Activated CD8-positive, alpha-beta T cell treated with anti-CD3 and anti-CD28 coated beads, Interleukin-2, amount 10 ng/mL, durations not matched to agents 7 days and 5 days (primary cell): ENCODE data around the gene MINPP1. TPM values are rescaled to one million over a fixed set of nuclear protein-coding genes. Genes with fewer than 3 reads are reported as not detected.

Experiments used
- ATAC-seq: fragments of 150-1000 bp; cut with Tn5 transposase; one replicate; pipeline ENCODE4 v1.10.0; 2021; ENCODE audit warnings: moderate library complexity
- CTCF ChIA-PET: fragments of 350-600 bp; sonication (Branson Sonifier 250); formaldehyde crosslinking; loops from one replicate; lab custom pipeline; 2021; ENCODE audit warnings: antibody characterized with exemption; lab: Charles Lee
- POLR2A ChIA-PET: fragments of 350-600 bp; sonication (Branson Sonifier 250); formaldehyde crosslinking; loops from one replicate; lab custom pipeline; 2021; ENCODE audit warnings: antibody characterized with exemption; lab: Charles Lee
- DNase-seq: peaks from one replicate; pipeline ENCODE4 v3.0.0-alpha.2; 2020
- H3K27ac Mint-ChIP-seq: one replicate; pipeline ENCODE4 v1.8.0; 2021; ENCODE audit warnings: mild to moderate bottlenecking, mixed read lengths
- H3K27me3 Mint-ChIP-seq: one replicate; pipeline ENCODE4 v1.8.0; 2021; ENCODE audit warnings: low read depth, mixed read lengths
- H3K36me3 Mint-ChIP-seq: one replicate; pipeline ENCODE4 v1.8.0; 2021; ENCODE audit warnings: low read depth, mixed read lengths
- H3K4me1 Mint-ChIP-seq: one replicate; pipeline ENCODE4 v1.8.0; 2021; ENCODE audit warnings: low read depth, mixed read lengths
- H3K4me3 Mint-ChIP-seq: one replicate; pipeline ENCODE4 v1.8.0; 2021; ENCODE audit warnings: mild to moderate bottlenecking, mixed read lengths
- H3K9me3 Mint-ChIP-seq: one replicate; pipeline ENCODE4 v1.8.0; 2022; ENCODE audit warnings: mixed read lengths; ENCODE audit not compliant: insufficient read depth
- total RNA-seq, 2 experiments: library from RNA; stranded (reverse); gene quantifications; one replicate each; pipeline ENCODE4 v1.2.3, GENCODE V29; 2021

The MINPP1 gene
- total RNA-seq, 2 experiments from 2014 or later: 8.0 TPM

DNA sequence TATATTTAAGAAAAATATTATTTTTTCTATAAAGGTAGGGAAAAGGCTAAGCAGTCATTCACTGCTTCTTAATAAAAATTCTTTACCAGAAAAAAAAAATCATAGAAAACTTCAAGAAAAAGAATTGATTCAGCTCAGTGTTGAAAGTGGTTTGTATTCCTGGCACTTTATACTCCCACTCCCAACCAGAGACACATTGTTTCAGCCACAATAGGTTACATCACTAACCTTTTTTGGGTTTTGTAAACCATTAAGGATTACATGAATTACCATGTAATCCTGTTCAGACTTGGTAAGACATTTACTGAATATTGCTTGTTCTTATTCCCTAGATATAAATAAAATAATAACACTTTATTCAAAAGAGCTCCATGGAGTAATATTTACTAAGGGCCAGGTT, 46.6 kb downstream of the MINPP1 start:
- ChIA-PET POLR2A (no interaction called here), CTCF (no interaction called here)
- Mint-ChIP-seq H3K4me3 (no peak overlapping the region), H3K27me3 (no peaks in the 10 kb centered on the region), H3K4me1 (peaks cover 7% of the 10 kb centered on the region), H3K9me3 (no peaks in the 10 kb centered on the region), H3K36me3 (peaks cover 18% of the 10 kb centered on the region), H3K27ac (no peak overlapping the region)
- ATAC-seq (no peak), DNase-seq (no peak)

DNA sequence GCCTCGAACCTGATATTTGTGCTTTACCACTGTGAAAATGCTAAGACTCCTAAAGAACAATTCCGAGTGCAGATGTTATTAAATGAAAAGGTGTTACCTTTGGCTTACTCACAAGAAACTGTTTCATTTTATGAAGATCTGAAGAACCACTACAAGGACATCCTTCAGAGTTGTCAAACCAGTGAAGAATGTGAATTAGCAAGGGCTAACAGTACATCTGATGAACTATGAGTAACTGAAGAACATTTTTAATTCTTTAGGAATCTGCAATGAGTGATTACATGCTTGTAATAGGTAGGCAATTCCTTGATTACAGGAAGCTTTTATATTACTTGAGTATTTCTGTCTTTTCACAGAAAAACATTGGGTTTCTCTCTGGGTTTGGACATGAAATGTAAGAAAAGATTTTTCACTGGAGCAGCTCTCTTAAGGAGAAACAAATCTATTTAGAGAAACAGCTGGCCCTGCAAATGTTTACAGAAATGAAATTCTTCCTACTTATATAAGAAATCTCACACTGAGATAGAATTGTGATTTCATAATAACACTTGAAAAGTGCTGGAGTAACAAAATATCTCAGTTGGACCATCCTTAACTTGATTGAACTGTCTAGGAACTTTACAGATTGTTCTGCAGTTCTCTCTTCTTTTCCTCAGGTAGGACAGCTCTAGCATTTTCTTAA, 47.7 kb downstream of the MINPP1 start:
- Mint-ChIP-seq H3K27me3 (no peaks in the 10 kb centered on the region), H3K27ac (no peak overlapping the region), H3K9me3 (no peaks in the 10 kb centered on the region), H3K36me3 (peaks cover 15% of the 10 kb centered on the region), H3K4me1 (peaks cover 4% of the 10 kb centered on the region), H3K4me3 (no peak overlapping the region)
- DNase-seq (no peak), ATAC-seq (no peak)
- ChIA-PET CTCF (no interaction called here), POLR2A (no interaction called here)

DNA sequence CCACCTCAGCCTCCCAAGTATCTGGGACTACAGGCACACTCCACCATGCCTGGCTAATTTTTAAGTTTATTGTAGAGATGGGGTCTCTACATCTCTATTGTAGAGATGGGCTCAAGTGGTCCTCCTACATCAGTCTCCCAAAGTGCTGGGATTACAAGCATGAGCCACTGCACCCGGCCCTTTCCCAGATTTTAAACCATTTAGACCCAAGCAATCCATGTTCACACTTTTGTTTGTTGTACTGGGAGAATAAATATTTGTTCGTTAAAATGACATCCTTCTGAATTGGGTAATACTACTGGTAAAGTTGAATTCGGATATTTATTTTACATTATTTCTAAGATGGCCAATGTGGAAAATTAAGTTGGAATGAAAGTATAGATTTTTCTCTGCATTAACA, 52.7 kb downstream of the MINPP1 start:
- POLR2A ChIA-PET: no interaction called here
- H3K9me3 Mint-ChIP-seq: no peaks in the 10 kb centered on the region

DNA sequence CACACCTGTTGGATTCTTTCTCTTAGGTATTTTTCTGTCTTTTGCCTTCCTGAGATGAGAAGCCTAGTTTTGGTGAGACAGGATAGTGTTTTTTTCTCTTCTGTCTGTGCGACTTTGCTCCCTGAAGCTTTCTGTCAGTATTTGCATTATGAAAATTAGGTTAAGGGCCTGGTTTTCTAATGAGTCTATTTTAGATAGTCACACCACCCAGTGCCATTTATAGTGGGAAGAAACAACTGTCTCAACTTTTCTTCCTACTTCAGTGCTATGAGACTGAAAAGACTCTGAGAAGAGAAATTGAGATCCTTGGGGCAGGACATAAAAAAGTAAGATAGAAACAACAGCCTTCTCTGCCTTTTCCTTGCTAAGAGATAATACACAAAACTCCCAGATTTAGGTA, 53.6 kb downstream of the MINPP1 start:
- ATAC-seq (no peak), DNase-seq (no peak)
- no peak overlapping the region for H3K4me3 Mint-ChIP-seq
- no peaks in the 10 kb centered on the region for H3K4me1 Mint-ChIP-seq
- ChIA-PET CTCF (no interaction called here), POLR2A (no interaction called here)
- peaks cover 6% of the 10 kb centered on the region for H3K36me3 Mint-ChIP-seq
- peaks cover 1% of the 10 kb centered on the region for H3K9me3 Mint-ChIP-seq
- H3K27me3 Mint-ChIP-seq: peaks cover 5% of the 10 kb centered on the region
- no peak overlapping the region for H3K27ac Mint-ChIP-seq

More for the DNA sequence above, 52.7 kb downstream of the MINPP1 start:
- no peak overlapping the region for H3K27ac Mint-ChIP-seq
- H3K27me3 Mint-ChIP-seq: peaks cover under 1% of the 10 kb centered on the region
- CTCF ChIA-PET: no interaction called here
- H3K4me1 Mint-ChIP-seq: no peaks in the 10 kb centered on the region
- H3K4me3 Mint-ChIP-seq: no peak overlapping the region
- ATAC-seq (no peak), DNase-seq (no peak)
- H3K36me3 Mint-ChIP-seq: peaks cover 13% of the 10 kb centered on the region

DNA sequence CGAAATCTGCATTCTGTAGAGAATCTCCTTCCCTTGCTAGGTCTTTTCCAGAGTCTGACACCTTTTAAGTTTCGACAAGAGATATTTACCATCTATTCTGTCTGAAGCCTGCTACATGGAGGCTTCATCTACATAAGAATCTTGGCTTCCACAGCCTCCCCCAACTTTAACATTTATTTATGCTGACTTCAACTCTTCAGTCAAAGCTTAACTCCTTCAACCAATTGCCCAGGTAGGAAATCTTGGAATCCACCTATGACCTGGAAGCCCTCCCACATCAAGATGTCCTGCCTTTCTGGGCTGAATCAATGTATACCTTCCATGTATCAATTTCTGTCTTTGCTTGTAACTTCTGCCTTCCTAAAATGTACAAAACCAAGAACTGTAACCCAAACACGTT, 54.7 kb downstream of the MINPP1 start:
- Mint-ChIP-seq H3K27me3 (peaks cover 5% of the 10 kb centered on the region), H3K27ac (no peak overlapping the region), H3K4me3 (no peak overlapping the region), H3K9me3 (peaks cover 4% of the 10 kb centered on the region), H3K36me3 (peaks cover 3% of the 10 kb centered on the region), H3K4me1 (no peaks in the 10 kb centered on the region)
- DNase-seq (no peak), ATAC-seq (no peak)
- CTCF ChIA-PET: no interaction called here
- POLR2A ChIA-PET: no interaction called here

DNA sequence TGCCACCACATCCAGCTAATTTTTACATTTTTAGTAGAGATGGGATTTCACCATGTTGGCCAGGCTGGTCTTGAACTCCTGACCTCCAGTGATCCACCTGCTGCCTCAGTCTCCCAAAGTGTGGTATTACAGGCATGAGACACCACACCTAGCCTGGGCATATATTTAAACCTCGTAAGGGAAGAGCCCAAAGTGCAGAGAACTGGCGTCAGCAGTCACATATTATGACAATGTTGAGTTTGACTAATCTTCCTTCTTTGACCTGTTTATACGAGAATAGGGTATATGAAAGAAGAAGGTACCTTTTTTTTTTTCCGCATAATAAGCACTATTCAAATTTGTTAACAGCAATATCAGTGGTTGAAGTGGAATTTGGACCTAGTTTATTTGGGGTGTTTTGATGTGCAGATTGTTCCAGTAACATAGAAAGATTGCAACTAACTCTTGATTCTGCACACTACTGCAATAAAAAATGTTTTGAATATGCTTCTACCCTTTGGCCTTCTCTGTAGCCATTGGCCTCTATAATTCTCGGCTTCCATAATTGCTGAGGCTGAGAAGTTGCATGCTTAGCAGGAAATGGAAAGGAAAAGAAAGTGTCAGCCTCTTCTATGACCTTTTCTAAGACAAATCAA, 55.9 kb downstream of the MINPP1 start:
- DNase-seq: no peak
- H3K4me3 Mint-ChIP-seq: no peak overlapping the region
- H3K27ac Mint-ChIP-seq: no peak overlapping the region
- H3K36me3 Mint-ChIP-seq: no peaks in the 10 kb centered on the region
- CTCF ChIA-PET: no interaction called here
- POLR2A ChIA-PET: no interaction called here
- no peaks in the 10 kb centered on the region for H3K4me1 Mint-ChIP-seq
- ATAC-seq: no peak
- H3K27me3 Mint-ChIP-seq: peaks cover 7% of the 10 kb centered on the region
- H3K9me3 Mint-ChIP-seq: peaks cover 15% of the 10 kb centered on the region

GRCh38 chr10:87562750-87563149, 58.1 kb downstream of the MINPP1 start:
- peaks cover 17% of the 10 kb centered on the region for H3K9me3 Mint-ChIP-seq
- H3K27me3 Mint-ChIP-seq: peaks cover 13% of the 10 kb centered on the region
- ATAC-seq: no peak
- no peaks in the 10 kb centered on the region for H3K36me3 Mint-ChIP-seq
- CTCF ChIA-PET: no interaction called here
- H3K27ac Mint-ChIP-seq: no peak overlapping the region
- no peak overlapping the region for H3K4me3 Mint-ChIP-seq
- DNase-seq: no peak
- POLR2A ChIA-PET: no interaction called here
- H3K4me1 Mint-ChIP-seq: no peaks in the 10 kb centered on the region

DNA sequence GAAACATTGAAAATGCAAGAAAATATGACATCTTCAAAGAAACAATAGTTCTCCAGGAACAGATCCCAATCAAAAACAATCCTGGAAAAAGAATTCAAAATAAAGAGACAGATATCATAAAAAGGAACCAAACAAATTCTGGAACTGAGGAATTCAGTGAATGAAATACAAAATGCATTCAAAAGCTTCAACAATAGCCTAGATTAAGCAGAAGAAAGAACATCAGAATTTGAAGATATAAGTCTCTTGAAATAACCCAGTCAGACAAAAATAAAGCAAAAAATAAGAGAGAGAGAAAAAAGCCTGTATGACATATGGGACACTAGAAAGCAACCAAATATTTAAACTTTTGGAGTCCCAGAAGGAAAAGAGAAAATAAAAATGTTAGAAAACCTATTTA, 60.3 kb downstream of the MINPP1 start:
- H3K27ac Mint-ChIP-seq: no peak overlapping the region
- DNase-seq (no peak), ATAC-seq (no peak)
- no peak overlapping the region for H3K4me3 Mint-ChIP-seq
- H3K36me3 Mint-ChIP-seq: no peaks in the 10 kb centered on the region
- peaks cover 24% of the 10 kb centered on the region for H3K9me3 Mint-ChIP-seq
- POLR2A ChIA-PET: no interaction called here
- H3K27me3 Mint-ChIP-seq: peaks cover 23% of the 10 kb centered on the region
- H3K4me1 Mint-ChIP-seq: no peaks in the 10 kb centered on the region
- CTCF ChIA-PET: no interaction called here

DNA sequence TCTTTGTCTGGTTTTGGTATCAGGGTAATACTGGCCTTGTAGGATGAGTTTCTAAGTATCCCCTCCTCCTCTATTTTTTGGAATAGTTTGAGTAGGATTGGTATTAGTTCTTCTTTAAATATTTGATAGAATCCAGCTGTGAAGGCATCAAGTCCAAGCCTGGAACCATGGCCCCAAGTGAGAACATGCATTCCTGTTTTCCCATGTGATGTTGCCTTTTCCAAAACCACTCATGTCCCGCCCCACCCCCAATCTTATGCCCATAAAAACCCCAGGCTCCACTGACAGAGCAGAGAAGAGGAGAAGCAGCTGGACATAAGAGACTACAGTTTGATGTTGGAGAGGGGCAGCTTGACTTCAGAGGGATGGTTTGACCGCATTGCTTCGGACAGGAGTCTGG, 71.2 kb downstream of the MINPP1 start:
- Mint-ChIP-seq H3K27me3 (peaks cover 27% of the 10 kb centered on the region), H3K9me3 (no peaks in the 10 kb centered on the region), H3K4me3 (no peak overlapping the region), H3K27ac (no peak overlapping the region), H3K36me3 (no peaks in the 10 kb centered on the region), H3K4me1 (no peaks in the 10 kb centered on the region)
- no peak for ATAC-seq
- POLR2A ChIA-PET: no interaction called here
- CTCF ChIA-PET: no interaction called here
- DNase-seq: no peak

- no peak for ATAC-seq
- H3K4me1 Mint-ChIP-seq: no peaks in the 10 kb centered on the region
- no peaks in the 10 kb centered on the region for H3K9me3 Mint-ChIP-seq
- no peak overlapping the region for H3K4me3 Mint-ChIP-seq
- peaks cover 20% of the 10 kb centered on the region for H3K27me3 Mint-ChIP-seq
- H3K36me3 Mint-ChIP-seq: no peaks in the 10 kb centered on the region
- no peak for DNase-seq
- POLR2A ChIA-PET: no interaction called here
- CTCF ChIA-PET: no interaction called here
- no peak overlapping the region for H3K27ac Mint-ChIP-seq
Measured at GRCh38 chr10:87578160-87578841, 73.6 kb downstream of the MINPP1 start.

DNA sequence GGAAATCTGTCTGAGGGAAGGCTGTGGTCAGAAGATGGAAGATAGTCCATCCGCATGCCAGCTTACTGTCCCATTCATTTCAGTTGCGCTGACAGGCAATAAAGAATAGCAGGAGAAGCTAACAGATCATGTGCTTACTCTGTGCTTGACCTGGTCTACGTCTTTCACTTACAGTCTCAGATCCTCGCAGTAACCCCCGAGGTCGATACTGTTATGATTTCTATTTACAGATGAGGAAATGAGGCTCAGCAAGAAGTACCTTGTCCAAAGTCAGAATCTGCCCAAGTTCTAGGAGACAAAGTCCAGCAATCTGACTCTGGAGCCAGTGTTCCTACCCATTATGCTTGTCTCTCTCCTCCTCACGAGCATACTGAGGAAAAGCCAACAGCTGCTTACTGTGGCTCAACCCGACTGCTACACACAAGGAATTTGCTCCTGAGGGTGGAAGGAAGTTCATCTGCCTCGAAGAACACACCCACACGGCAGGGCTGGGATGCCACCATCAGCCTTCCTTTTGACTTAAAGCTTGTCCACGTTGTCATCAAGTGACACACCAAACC, 74.2 kb downstream of the MINPP1 start:
- H3K9me3 Mint-ChIP-seq: no peaks in the 10 kb centered on the region
- ATAC-seq (no peak), DNase-seq (no peak)
- peaks cover 19% of the 10 kb centered on the region for H3K27me3 Mint-ChIP-seq
- ChIA-PET CTCF (no interaction called here), POLR2A (no interaction called here)
- H3K4me1 Mint-ChIP-seq: no peaks in the 10 kb centered on the region
- H3K4me3 Mint-ChIP-seq: no peak overlapping the region
- no peaks in the 10 kb centered on the region for H3K36me3 Mint-ChIP-seq
- no peak overlapping the region for H3K27ac Mint-ChIP-seq

DNA sequence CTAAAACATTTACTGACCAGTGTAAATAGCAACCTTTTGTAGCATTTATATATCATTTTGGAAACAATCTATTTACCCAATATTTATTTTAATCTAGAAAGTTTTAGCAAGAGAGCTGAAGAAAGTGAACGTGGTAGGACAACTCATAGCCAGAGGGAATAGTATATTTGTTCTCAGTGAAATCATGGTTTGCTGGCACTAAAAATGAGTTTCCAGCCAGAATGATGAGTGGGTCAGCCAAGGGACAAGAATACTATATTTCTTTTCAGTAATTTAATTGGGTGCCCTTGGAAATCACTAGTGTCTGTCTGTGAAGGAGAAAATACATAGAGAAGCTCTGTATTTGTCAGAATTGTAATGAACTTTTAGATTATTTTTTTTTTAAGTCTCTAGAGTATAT, 74.9 kb downstream of the MINPP1 start:
- Mint-ChIP-seq H3K36me3 (no peaks in the 10 kb centered on the region), H3K9me3 (no peaks in the 10 kb centered on the region), H3K27me3 (peaks cover 15% of the 10 kb centered on the region), H3K4me1 (no peaks in the 10 kb centered on the region), H3K4me3 (no peak overlapping the region), H3K27ac (no peak overlapping the region)
- ChIA-PET CTCF (no interaction called here), POLR2A (no interaction called here)
- DNase-seq (no peak), ATAC-seq (no peak)
